NCI-H774 (cell line): Measurements from ENCODE around the gene CCNF.

Source experiments
- DNase-seq: peaks from one replicate; lab custom pipeline; 2025; lab: John Stamatoyannopoulos, UW

The CCNF gene

DNA sequence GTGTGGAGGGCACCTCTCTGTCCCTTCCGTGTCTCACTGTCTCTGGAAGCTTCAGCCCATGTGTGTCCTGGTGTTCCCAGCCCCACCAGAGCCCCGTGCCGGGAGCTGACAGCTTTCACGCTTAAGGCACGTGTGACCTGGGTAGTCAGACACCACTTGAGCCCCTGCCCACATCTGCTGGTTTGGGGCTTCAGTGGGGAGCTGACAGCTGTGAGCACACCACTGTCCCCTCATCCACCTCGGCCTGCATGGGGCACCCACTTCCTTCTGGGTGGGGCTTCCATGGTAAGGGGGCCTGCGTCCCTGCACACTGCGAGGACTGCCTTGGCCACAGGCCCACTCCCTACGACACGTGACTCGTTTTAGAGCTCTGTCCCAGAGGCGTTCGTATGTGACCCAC is 28.0 kb downstream of the CCNF start:
- DNase-seq, result no peak

DNA sequence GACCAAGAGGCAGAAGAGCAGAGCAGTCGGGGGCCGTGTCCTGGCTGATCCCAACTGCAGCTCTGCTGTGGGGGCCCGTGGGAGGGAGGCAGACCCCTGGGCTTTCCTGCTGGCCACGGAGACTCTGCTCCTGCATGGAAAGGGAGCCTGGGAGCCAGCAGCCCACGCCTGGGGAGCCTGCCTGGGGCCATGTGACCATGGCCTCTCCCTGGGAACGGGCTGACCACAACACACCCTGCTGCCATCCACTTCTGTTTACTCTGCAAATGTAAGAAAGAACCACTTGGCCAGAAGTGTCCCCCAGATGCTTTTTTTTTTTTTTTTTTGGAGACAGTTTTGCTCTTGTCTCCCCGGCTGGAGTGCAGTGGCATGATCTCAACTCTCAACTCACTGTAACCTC is 28.7 kb downstream of the CCNF start:
- no peak for DNase-seq

DNA sequence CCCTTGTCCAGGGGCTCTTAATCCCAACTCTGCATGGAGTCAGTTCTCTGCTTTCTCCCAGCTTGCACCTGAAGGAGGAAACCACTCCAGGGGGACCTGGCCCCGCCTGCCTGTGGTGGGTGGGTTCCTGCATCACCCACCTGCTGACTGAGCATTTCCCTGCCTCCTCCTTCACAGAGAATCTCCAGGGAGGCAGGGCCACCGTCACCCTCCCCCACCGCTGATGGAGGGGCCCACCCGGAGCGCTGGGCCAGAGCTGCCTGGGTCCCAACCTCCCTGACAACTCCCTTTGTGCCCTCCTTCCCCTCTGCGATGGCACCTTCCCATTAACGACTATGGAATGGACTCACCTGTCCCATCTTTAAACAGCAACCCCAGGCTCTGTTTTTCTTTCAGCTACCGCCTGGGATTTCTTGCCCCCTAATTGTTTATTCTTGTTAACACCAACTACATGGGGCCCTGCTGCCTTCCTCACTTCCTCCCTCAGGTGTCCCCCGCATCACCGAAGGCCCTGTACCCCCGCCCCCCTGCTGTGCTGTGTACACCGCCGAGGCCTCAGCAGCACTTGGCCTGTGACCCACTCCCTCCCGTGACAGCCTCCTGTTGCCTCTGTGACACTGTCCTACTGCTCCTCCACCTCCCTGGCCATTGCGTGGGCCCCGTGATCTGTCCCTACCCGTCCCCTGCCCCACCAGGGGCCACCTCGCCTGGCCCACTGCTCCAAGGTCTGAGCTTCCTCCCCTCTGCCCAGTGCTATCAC is 29.8 kb downstream of the CCNF start:
- no peak for DNase-seq

DNA sequence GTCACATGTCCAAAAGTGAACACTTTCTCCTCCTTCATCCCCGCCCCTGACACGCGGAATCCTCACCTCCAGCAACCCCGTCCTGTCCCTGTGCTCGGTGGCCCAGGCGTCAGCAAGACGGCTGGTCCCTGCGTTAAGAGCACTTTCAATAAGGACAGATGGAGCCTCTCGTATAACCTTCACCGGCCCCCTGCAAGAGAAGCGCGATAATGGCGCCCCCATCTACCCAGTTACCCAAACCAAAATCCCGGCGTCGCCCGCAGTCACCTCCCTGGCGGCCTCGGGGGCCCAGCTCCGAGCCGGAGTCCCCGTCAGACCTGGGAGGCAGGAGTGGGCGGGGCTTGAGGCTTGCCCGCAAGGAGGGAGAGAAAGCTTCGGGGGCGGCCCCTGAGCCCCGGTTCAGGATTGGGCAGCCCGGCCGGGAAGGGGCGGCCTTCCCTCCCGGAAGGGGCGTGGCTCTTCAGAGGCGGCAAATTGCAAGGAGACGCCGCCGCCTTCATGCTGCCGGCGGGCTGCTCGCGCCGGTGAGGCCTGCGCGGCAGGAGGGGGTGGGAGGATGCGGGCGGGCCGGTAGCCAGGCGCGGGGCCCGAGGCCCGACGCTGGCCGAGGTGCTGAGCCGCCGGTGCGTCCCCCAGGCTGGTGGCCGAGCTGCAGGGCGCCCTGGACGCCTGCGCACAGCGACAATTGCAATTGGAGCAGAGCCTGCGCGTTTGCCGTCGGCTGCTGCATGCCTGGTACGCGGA is 30.6 kb downstream of the CCNF start, which contains the start of gene TEDC2:
TSS of gene TEDC2 (plus strand) at position 463 of the 744 bp plus-strand sequence. CDS start at position 499, 36 bp downstream.
- peak; percentile 86 for DNase-seq

DNA sequence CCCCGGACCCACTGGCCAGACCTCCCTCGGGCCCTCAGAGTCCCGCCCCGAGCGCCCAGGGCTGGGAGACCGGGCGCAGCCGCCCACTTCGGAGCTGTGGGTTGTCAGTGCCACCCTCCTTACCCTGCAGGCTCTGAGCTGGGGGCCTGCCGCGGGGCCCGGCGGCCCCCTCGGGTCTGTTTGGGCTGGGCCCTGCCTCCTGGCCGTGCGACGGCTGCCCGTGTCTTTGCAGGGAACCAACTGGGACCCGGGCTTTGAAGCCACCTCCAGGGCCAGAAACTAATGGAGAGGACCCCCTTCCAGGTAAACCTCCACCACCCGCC is 31.1 kb downstream of the CCNF start:
- DNase-seq, result no peak

DNA sequence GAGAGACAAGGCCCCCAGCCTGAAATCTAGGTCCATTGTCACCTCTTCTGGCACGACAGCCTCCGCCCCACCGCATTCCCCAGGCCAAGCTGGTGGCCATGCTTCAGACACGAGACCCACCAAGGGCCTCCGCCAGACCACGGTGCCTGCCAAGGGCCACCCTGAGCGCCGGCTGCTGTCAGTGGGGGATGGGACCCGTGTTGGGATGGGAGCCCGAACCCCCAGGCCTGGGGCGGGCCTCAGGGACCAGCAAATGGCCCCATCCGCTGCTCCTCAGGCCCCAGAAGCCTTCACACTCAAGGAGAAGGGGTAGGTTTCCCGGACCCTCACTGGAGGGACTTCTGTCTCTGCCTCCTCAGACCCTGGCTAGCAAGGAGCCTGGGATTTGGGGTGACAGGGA is 31.7 kb downstream of the CCNF start:
- DNase-seq, result no peak

DNA sequence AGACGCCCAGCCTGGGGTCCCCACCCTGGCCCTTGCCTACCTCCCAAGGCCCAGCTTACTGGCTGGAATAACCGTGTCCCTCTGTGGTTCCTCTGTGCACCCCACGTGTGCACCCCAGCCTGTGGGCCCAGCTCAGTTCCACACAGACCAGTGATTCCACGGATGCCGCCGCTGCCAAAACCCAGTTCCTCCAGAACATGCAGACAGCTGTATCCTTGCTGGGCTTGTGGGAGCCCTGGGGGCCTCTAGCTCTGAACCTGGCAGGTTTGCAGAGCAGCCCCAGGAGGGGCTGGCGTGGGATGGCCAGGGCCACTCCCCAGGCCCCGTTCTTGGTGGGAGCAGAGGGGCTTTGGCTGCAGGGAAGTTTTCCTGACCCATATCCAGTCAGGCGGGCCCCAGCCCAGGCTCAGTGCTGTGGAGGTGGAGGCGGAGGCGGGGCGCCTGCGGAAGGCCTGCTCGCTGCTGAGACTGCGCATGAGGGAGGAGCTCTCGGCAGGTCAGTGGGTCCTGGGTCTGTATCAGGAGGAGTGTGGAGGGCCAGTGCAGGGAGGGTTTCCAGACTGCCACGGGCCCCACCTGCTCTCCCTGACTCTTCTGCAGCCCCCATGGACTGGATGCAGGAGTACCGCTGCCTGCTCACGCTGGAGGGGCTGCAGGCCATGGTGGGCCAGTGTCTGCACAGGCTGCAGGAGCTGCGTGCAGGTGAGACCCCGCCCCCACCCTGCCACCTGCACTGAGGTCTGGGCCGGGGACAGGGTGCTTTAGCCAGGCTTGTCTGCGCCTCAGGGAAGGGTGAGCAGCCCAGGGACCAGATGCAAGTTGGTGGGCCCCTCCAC is 33.0 kb downstream of the CCNF start:
- DNase-seq, result no peak

DNA sequence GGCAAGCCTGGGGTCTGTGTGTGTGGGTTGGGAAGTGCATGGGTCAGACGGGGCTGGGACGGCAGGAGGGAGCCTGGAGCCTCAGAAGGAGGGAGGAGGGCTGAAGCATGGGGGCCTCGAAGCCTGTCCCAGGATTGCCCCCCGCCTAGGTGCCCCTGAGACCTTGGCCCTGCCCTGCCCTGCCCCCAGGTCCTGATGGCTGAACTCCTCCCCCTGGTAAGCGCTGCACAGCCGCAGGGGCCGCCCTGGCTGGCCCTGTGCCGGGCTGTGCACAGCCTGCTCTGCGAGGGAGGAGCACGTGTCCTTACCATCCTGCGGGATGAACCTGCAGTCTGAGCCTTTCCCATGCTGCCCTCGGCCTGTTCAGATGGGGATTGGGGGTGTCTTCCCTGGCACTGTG is 35.1 kb downstream of the CCNF start:
- no peak for DNase-seq

DNA sequence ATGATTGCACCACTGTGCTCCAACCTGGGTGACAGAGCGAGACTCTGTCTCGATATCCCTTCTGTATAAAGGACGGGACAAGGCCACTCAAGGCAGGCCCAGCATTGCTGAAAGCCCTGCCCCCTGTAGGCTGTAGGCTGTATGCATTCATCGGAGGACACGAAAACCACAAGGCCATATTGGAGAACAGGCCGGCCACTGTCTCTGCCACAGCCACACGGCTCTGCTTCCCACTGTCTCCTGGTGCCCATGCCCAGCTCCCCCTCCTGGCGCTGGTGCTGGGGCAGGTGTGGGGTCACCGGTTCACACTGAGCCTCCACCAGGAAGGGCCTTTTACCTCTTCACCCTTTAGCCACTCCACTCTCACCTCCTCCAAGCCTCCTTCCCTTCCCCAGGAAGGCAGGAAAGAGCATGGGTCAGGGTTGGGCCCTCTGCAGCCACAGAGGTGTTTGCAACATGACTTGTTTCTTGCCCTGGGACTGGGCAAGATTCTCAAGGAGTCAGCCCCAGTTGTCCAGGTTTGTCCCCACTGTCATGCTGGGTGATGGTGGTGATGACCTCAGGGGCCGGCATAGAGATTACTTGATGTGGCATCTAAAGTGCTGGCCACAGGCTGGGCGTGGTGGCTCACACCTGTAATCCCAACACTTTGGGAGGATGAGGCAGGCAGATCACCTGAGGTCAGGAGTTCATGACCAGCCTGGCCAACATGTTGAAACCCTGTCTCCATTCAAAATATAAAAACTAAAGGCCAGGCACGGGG is 36.6 kb downstream of the CCNF start:
- DNase-seq, result no peak

DNA sequence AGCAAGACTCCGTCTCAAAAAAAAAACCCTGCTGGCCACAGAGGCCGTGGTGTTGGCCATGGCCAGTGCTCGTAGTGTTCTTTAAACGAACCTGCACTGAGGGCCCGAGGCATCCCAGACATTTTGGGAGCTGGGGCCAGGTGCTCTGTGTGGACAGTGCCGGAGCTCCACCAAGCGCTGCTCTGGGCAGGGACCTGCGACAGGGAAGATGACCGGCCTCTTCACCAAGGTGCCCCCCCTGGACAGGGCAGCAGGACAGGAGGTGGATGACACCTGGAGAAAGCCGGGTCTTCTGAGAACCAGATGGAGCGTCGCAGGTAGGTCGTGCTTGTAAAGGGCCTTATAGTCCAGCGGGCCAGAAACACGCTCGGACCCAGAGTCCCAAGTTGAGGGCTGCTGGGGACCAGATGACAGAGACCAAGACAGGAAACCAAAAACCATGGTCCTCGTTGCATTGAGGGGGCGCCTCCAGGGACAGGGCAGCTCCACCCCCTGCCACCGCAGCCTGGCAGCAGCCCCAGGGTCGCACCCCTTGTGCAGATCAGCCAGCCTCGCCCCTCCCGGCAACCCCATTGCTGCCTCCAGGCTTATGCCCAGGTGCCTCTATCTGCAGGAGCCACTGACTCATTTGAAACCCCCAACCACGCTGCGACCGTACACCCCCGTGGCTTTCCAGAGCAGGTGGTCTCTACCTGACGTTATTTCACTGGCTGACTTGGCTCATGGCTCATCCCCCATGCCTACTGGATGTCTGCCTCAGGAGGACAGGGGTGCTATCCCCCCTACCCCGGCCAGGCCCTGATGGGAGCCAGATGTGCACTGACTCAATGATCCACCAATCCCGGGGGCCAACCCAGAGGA is 37.6 kb downstream of the CCNF start:
- DNase-seq, result no peak

DNA sequence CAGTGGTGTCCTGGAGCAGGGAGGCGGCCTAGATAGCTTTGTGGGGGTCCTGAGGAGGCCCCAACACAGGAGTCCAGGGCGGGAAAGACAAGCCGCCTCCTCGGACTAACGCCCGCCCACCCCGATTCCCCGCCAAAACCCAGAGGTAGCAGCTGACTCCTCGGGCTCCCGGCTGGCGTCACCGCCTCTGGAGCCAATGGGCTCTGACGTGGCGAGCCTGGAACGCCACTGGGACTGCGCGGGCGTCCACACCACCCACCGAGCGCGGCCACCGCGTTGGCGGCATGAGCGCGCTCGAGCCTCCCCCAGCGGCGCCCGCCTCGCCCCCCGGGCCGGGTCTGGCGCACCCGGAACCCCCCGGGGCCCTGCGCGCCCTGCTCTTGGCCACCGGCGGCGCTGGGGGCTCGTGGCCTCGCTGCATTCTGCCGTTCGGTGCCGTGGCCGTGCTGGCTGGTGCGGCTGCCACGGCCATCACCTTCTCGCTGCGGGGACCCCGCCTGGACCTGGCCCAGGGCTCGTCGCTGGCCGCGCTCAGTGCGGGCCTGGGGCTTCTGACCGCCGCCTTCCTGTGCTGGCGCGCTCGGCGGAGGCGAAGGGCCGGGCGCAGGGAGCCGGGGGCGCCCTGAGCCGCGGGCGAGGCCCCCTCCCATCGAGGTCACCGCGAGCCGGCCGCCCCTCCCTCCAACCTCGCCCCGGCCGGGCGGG is 38.4 kb downstream of the CCNF start:
- DNase-seq, result peak; percentile 53

DNA sequence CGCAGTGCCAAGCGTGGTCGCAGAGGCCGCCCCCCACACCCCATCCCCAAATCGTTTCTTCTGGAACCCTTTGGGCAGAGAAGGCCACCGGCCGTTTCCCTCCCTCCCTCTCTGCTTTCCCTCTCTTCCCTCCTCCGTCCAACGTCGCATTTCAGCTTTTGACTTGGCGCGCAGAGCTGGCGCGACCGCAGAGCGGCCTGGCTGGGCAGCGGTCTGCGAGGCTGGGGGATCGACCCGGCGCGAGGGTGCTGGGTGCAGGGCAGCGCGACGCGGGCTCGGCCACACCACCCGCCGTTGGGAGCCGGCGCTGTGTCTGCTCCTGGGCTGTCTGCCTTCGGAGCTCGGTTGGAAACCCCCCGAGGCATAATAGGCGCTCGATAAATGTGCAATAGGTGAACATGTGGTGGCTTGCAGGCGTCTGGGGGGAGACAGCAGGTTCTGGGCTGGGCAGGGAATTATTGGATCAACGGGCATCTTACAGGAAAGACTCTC is 39.0 kb downstream of the CCNF start:
- DNase-seq, result no peak

DNA sequence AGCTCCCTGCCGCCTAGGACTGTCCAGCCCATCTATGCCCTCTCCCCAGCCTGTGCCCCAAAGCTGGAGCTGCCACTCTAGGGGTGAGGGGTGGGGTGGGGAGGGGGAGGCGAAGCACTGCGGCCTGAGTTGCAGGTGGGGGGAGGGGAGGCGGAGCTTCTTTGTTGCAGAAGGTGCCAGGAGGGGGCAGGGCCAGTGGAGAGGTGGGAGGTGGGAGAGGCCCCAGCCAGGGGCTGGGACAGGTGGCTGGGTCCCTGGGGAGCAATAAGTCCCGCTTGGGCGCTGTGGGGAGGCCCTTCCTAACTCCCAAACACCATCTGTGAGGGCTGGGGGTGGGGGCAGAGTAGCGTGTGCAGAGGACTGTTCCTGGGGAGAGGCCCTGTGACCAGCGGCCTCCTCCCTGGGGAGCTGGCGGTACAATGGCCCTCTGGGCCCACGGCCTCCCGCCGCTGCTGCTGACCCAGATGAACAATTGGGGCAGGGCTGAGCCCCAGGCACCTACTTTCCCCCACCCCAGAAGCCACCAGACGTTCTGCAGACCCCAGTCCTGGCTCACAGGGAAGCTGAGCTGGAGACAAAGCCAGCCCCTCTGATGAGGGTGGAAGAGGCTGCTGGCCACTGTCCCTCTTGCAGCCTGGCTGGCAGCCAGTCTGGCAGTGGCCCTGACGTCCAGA is 39.6 kb downstream of the CCNF start:
- peak; percentile 11 for DNase-seq

DNA sequence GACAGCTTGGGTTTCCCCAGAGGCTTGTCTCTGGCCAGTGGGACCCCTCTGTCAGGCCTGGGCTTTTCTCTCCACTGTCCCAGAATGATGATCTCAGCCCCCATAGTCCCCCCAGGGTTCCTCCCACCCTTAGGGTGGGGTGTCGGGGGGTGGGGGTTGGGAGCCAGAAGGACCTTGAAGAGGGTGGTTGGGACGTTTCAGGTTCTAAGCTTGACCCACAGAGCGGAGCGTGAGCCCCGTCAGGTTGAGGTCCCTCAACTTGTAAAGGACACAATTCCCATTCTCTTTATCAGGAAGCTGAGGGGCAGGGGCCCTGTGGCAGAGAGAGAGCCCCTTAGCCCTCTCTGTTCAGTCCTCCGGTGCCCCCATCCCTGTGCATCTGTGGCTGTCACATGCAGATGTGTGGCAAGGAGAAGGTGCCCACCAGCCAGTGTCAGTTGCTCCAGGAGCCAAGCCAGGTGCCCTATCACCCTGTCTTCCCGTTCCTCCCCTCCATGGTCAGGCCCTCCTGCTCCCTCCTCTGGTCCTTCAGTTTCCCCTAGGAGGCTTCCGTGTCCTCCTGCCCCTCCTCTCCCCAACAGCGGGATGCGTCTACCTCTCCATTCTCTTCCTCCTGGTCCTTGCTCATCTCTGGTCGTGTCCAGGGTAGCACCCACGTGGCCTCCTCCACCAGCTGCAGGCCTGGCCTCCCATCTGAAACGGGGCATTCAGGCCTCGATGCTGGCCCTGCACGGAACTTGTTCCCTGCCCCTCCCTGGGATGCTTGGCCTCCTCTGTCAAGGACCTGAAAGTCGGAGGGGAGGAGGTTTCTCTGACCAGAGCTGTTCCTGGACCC is 40.4 kb downstream of the CCNF start:
- no peak for DNase-seq

DNA sequence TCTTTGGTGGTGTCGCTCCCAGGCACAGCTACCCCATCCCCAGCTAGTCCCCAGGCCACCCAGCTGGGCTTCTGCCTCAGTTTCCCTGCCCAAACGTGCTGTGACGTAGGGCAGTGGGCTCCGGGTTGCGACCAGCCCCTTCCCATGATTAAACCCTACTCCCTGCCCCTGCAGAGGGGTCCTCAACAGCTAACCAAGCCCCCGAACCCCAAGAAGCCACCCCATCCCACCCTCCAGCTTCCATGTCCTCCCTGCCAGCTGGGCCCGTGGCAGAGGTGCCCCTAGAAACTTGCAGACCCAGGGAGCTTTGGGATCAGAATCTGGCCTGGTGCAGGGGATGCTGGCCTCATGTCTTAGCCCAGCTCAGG is 41.0 kb downstream of the CCNF start:
- no peak for DNase-seq

DNA sequence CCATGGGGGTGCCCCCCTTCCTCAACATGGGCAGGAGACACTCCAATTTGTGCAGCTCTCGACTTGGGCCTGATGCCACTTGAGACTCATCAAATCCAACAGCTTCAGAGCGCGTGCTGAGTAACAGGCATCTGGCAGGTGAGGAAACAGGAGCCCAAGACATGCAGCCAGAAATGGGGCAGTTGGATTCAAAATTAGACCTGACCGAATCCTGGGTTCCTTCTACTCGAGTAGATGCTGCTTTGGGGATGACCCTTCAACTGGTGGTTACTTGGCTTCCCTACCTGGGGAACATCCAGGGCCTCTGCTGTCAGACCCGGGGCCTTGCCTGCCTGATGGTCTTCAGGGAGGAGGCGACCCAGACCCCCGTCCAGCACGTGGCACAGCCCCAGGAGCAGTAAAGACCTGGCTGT is 41.4 kb downstream of the CCNF start:
- DNase-seq, result no peak

DNA sequence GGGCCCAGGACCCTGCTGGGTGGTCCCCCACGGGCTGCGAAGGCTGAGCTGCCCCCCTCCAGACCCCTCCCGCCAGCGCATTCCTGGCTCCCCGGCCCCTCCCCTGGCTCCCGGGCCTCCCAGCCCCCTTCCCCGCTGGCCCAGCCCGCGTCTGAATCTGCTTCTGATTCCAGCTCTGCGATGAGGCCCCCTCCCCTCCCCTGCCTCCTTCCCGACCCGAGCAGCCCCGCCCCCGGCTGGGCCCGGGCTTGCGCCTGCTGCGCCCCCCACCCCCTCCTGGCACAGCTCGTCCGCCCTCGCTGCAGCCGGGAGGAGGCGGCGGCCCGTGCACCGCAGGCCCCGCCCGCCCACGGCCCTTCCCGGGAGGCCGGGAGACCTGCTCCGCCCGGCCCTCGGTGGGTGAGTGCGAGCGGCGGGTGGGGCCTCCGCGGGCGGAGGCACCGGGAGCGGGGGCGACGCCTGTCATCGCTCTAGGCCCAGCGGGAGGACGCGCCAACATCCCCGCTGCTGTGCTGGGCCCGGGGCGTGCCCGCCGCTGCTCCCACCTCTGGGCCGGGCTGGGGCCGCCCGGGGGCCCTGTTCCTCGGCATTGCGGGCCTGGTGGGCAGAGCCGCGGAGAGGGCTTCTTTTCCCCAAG is 41.9 kb downstream of the CCNF start, which contains the start of gene NTN3:
TSS of gene NTN3 (plus strand) at position 282 of the 637 bp plus-strand sequence. CDS start 405 bp downstream, outside the sequence.
- no peak for DNase-seq
